MM.1S (cell line): Measurements from ENCODE around the gene CFAP74.

Experiments
- DNase-seq: peaks from one replicate; pipeline ENCODE4 v3.0.0-alpha.2; 2015
- H2AFZ ChIP-seq: fragments of 300-600 bp; sonication (generic); 2 replicates; pipeline ENCODE4 v1.6.0; 2016; ENCODE audit warnings: antibody characterized with exemption, low read length
- H3F3A ChIP-seq: fragments of 300-600 bp; sonication (generic); 2 replicates; pipeline ENCODE4 v1.6.1; 2016; ENCODE audit warnings: mild to moderate bottlenecking, antibody characterized with exemption, low read length, moderate library complexity, mixed read lengths; ENCODE audit not compliant: insufficient read depth
- H3K27ac ChIP-seq: fragments of 300-600 bp; sonication (generic); 2 replicates; pipeline ENCODE4 v1.5.1; 2016; ENCODE audit warnings: mild to moderate bottlenecking, low read length
- H3K27me3 ChIP-seq: fragments of 300-600 bp; sonication (generic); replicated peaks from 2 replicates; pipeline ENCODE4 v1.6.0; 2016; ENCODE audit warnings: low read length; ENCODE audit not compliant: insufficient read depth
- H3K36me3 ChIP-seq: fragments of 300-600 bp; sonication (generic); replicated peaks from 2 replicates; pipeline ENCODE4 v1.6.1; 2016; ENCODE audit warnings: mild to moderate bottlenecking, low read length, mixed read lengths; ENCODE audit not compliant: insufficient read depth
- H3K4me1 ChIP-seq: fragments of 300-600 bp; sonication (generic); 2 replicates; pipeline ENCODE4 v1.6.1; 2016; ENCODE audit warnings: low read length, mixed read lengths
- H3K4me2 ChIP-seq: fragments of 300-600 bp; sonication (generic); 2 replicates; pipeline ENCODE4 v1.6.0; 2016; ENCODE audit warnings: low read depth, low read length
- H3K4me3 ChIP-seq: fragments of 300-600 bp; sonication (generic); 2 replicates; pipeline ENCODE4 v1.5.1; 2016; ENCODE audit warnings: low read length, mixed read lengths
- H3K79me2 ChIP-seq: fragments of 300-600 bp; sonication (generic); 2 replicates; pipeline ENCODE4 v1.6.1; 2016; ENCODE audit warnings: mixed run types, low read length, mixed read lengths
- H3K9ac ChIP-seq: fragments of 300-600 bp; sonication (generic); 2 replicates; pipeline ENCODE4 v1.6.1; 2016; ENCODE audit warnings: low read length, mixed read lengths
- H3K9me2 ChIP-seq: fragments of 300-600 bp; sonication (generic); replicated peaks from 2 replicates; pipeline ENCODE4 v1.6.1; 2016; ENCODE audit warnings: mild to moderate bottlenecking, low read length, mixed read lengths; ENCODE audit not compliant: insufficient read depth
- H3K9me3 ChIP-seq: fragments of 300-600 bp; sonication (generic); replicated peaks from 2 replicates; pipeline ENCODE4 v1.6.1; 2016; ENCODE audit warnings: mild to moderate bottlenecking, low read length, mixed read lengths; ENCODE audit not compliant: insufficient read depth
- H4K20me1 ChIP-seq: fragments of 300-600 bp; sonication (generic); 2 replicates; pipeline ENCODE4 v1.6.1; 2016; ENCODE audit warnings: mild to moderate bottlenecking, low read length, moderate library complexity, mixed read lengths; ENCODE audit not compliant: insufficient read depth
- CTCF ChIP-seq: fragments of 300-600 bp; sonication (generic); IDR thresholded peaks from 2 replicates; pipeline ENCODE4 v1.5.1; 2016; ENCODE audit warnings: antibody characterized with exemption, low read length, mixed read lengths
- EZH2 ChIP-seq: fragments of 300-600 bp; sonication (generic); optimal IDR thresholded peaks from 2 replicates; pipeline ENCODE3; 2017; ENCODE audit warnings: low read depth, mild to moderate bottlenecking, antibody characterized with exemption, low read length, mixed read lengths
- EZH2phosphoT487 ChIP-seq: fragments of 300-600 bp; sonication (generic); IDR thresholded peaks from 2 replicates; pipeline ENCODE4 v1.6.1; 2018; ENCODE audit warnings: antibody characterized with exemption, low read length

The CFAP74 gene

GRCh38 chr1:1883092-1883873 lies 120.3 kb downstream of the CFAP74 start:
- H3K79me2 ChIP-seq = peaks cover 99% of the 10 kb centered on the region
- no peaks in the 10 kb centered on the region for H3K27me3 ChIP-seq
- no peak overlapping the region for H3K27ac ChIP-seq
- H3K36me3 ChIP-seq = no peaks in the 10 kb centered on the region; the same call in 1 of the 2 replicates
- TF ChIP-seq EZH2 (no peak), CTCF (no peak), EZH2phosphoT487 (no peak)
- H4K20me1 ChIP-seq = peaks cover 50% of the 10 kb centered on the region
- H3K9me2 ChIP-seq = no peaks in the 10 kb centered on the region
- no peaks in the 10 kb centered on the region for H3K4me1 ChIP-seq
- H3K9ac ChIP-seq = no peak overlapping the region
- no peaks in the 10 kb centered on the region for H3F3A ChIP-seq
- no peak for DNase-seq
- no peaks in the 10 kb centered on the region for H3K9me3 ChIP-seq
- no peak overlapping the region for H2AFZ ChIP-seq
- H3K4me3 ChIP-seq = no peak overlapping the region
- no peak overlapping the region for H3K4me2 ChIP-seq

GRCh38 chr1:1881727-1882126 lies 121.9 kb downstream of the CFAP74 start:
- Histone ChIP-seq H3K27me3 (no peaks in the 10 kb centered on the region), H3K27ac (no peak overlapping the region), H3K36me3 (no peaks in the 10 kb centered on the region; the same call in 1 of the 2 replicates), H3K4me3 (no peak overlapping the region), H3F3A (no peaks in the 10 kb centered on the region), H2AFZ (no peak overlapping the region), H3K9me3 (no peaks in the 10 kb centered on the region), H3K9me2 (no peaks in the 10 kb centered on the region), H3K9ac (no peak overlapping the region), H3K4me1 (no peaks in the 10 kb centered on the region), H3K4me2 (no peak overlapping the region), H3K79me2 (peaks cover 96% of the 10 kb centered on the region), H4K20me1 (peaks cover 35% of the 10 kb centered on the region)
- TF ChIP-seq EZH2phosphoT487 (no peak), CTCF (no peak)
- DNase-seq = no peak

GRCh38 chr1:1880617-1881312 lies 122.8 kb downstream of the CFAP74 start:
- Histone ChIP-seq H3F3A (no peaks in the 10 kb centered on the region), H3K9me3 (no peaks in the 10 kb centered on the region), H3K4me3 (no peak overlapping the region), H2AFZ (no peak overlapping the region), H4K20me1 (peaks cover 29% of the 10 kb centered on the region), H3K4me1 (no peaks in the 10 kb centered on the region), H3K9ac (no peak overlapping the region), H3K27me3 (no peaks in the 10 kb centered on the region), H3K79me2 (peaks cover 96% of the 10 kb centered on the region), H3K4me2 (no peak overlapping the region), H3K9me2 (no peaks in the 10 kb centered on the region), H3K27ac (no peak overlapping the region), H3K36me3 (no peaks in the 10 kb centered on the region; the same call in 1 of the 2 replicates)
- TF ChIP-seq CTCF (no peak), EZH2phosphoT487 (no peak), EZH2 (no peak)
- no peak for DNase-seq
